H1 (cell line): ENCODE data around the gene ASCC1. TPM values are rescaled to one million over a fixed set of nuclear protein-coding genes. Genes with fewer than 3 reads are reported as not detected.

Experiments
- CTCF ChIA-PET: fragments of 300-600 bp; sonication (Branson Sonifier 250); formaldehyde crosslinking; loops from one replicate; lab custom pipeline; 2021; ENCODE audit not compliant: partially characterized antibody; lab: Charles Lee
- POLR2A ChIA-PET: fragments of 300-600 bp; sonication (Branson Sonifier 250); formaldehyde crosslinking; loops from one replicate; lab custom pipeline; 2021; ENCODE audit warnings: inconsistent platforms; ENCODE audit not compliant: partially characterized antibody; lab: Charles Lee
- DNase-seq, 2 experiments: peaks; one replicate each; pipeline versions ENCODE4 v3.0.0 to v3.0.0-alpha.2; 2010 to 2022; ENCODE audit warnings: low spot score in 2 of 2, low read depth in 1 of 2, mixed read lengths in 1 of 2
- FAIRE-seq: peaks from 2 replicates; lab custom pipeline; 2011; peaks lifted over from hg19 to GRCh38; lab: Jason Lieb, UNC
- H2AFZ ChIP-seq: 2 replicates; pipeline ENCODE4 v1.8.1; 2012; ENCODE audit warnings: low read length, inconsistent platforms
- H2AK5ac ChIP-seq: 2 replicates; pipeline ENCODE4 v1.6.1; 2013; ENCODE audit warnings: low read depth, low read length
- H2BK120ac ChIP-seq: replicated peaks from 2 replicates; pipeline ENCODE3; 2013; ENCODE audit warnings: low read depth, low read length, inconsistent platforms
- H2BK12ac ChIP-seq: 2 replicates; pipeline ENCODE4 v1.6.1; 2013; ENCODE audit warnings: low read depth, low read length
- H2BK15ac ChIP-seq: 2 replicates; pipeline ENCODE4 v1.6.1; 2013; ENCODE audit warnings: low read length
- H2BK20ac ChIP-seq: 2 replicates; pipeline ENCODE4 v1.6.1; 2013; ENCODE audit warnings: low read length
- H2BK5ac ChIP-seq: 2 replicates; pipeline ENCODE4 v1.6.1; 2013; ENCODE audit warnings: low read depth, low read length
- H3K14ac ChIP-seq: 2 replicates; pipeline ENCODE4 v1.6.1; 2013; ENCODE audit warnings: inconsistent platforms; ENCODE audit not compliant: insufficient read length
- H3K18ac ChIP-seq: 2 replicates; pipeline ENCODE4 v1.6.1; 2013; ENCODE audit warnings: low read length; ENCODE audit errors: extremely low read depth
- H3K23ac ChIP-seq: 2 replicates; pipeline ENCODE4 v1.6.1; 2013; ENCODE audit warnings: inconsistent platforms; ENCODE audit not compliant: insufficient read length
- H3K23me2 ChIP-seq: 2 replicates; pipeline ENCODE4 v1.6.1; 2013; ENCODE audit warnings: low read depth, low read length
- H3K27ac ChIP-seq: 2 replicates; pipeline ENCODE4 v1.6.1; 2011; ENCODE audit warnings: low read depth, low read length, inconsistent platforms
- H3K27me3 ChIP-seq, 4 experiments: replicated peaks in 1 of 4; 1 replicate in 1 of 4; 2 replicates in 3 of 4; pipeline versions ENCODE4 v1.6.1 to v1.8.1; 2011 to 2013; ENCODE audit warnings: low read length in 3 of 4, mild to moderate bottlenecking in 3 of 4, inconsistent platforms in 2 of 4, mixed read lengths in 2 of 4, moderate library complexity in 1 of 4; ENCODE audit not compliant: control insufficient read depth in 3 of 4, insufficient read depth in 3 of 4; ENCODE audit errors: extremely low read depth in 1 of 4
- H3K36me3 ChIP-seq, 4 experiments: 2 replicates each; pipeline versions ENCODE4 v1.6.1 to v1.8.1; 2011 to 2013; ENCODE audit warnings: mild to moderate bottlenecking in 4 of 4, low read length in 3 of 4, moderate library complexity in 2 of 4, control low read depth in 1 of 4, inconsistent platforms in 1 of 4; ENCODE audit not compliant: insufficient read depth in 4 of 4, control insufficient read depth in 2 of 4
- H3K4ac ChIP-seq: replicated peaks from 2 replicates; pipeline ENCODE3; 2013; ENCODE audit warnings: low read length, low read depth, mixed read lengths, inconsistent platforms; ENCODE audit not compliant: insufficient read length
- H3K4me1 ChIP-seq, 4 experiments: replicated peaks in 1 of 4; 1 replicate in 1 of 4; 2 replicates in 3 of 4; pipeline versions ENCODE4 v1.6.1 to v1.8.1; 2011 to 2013; ENCODE audit warnings: low read length in 3 of 4, inconsistent platforms in 2 of 4, mixed read lengths in 1 of 4; ENCODE audit not compliant: insufficient read depth in 4 of 4, control insufficient read depth in 3 of 4
- H3K4me2 ChIP-seq, 2 experiments: 2 replicates each; pipeline versions ENCODE4 v1.6.1 to v1.8.1; 2011 to 2013; ENCODE audit warnings: low read depth in 2 of 2, low read length in 2 of 2, control low read depth in 1 of 2, inconsistent platforms in 1 of 2, mild to moderate bottlenecking in 1 of 2; ENCODE audit not compliant: insufficient read depth in 1 of 2
- H3K4me3 ChIP-seq, 4 experiments: fragments of 200-600, 300-600 bp in 1 of 4; sonication (generic), shearing (Covaris generic), sonication (Bioruptor Twin) in 1 of 4; 2 replicates each; pipeline versions ENCODE4 v1.5.1 to v1.8.1; 2011 to 2016; ENCODE audit warnings: low read length in 4 of 4, low read depth in 3 of 4, control low read depth in 2 of 4, inconsistent platforms in 2 of 4, mild to moderate bottlenecking in 2 of 4, mixed read lengths in 1 of 4, moderate library complexity in 1 of 4; ENCODE audit not compliant: insufficient read depth in 2 of 4; ENCODE audit errors: extremely low read depth in 1 of 4
- H3K56ac ChIP-seq: replicated peaks from 2 replicates; pipeline ENCODE3; 2013; ENCODE audit warnings: low read depth, mild to moderate bottlenecking, mixed read lengths, low read length, inconsistent platforms; ENCODE audit not compliant: insufficient read length
- H3K79me1 ChIP-seq: 2 replicates; pipeline ENCODE4 v1.6.1; 2013; ENCODE audit warnings: low read depth, low read length, control low read depth
- H3K79me2 ChIP-seq, 2 experiments: 2 replicates each; pipeline versions ENCODE4 v1.6.1 to v1.8.1; 2012 to 2013; ENCODE audit warnings: low read length in 2 of 2, mild to moderate bottlenecking in 2 of 2, inconsistent platforms in 1 of 2; ENCODE audit not compliant: insufficient read depth in 2 of 2, control insufficient read depth in 1 of 2
- H3K9ac ChIP-seq, 4 experiments: replicated peaks in 1 of 4; 1 replicate in 1 of 4; 2 replicates in 3 of 4; pipeline versions ENCODE4 v1.6.1 to v1.8.1; 2011 to 2013; ENCODE audit warnings: low read depth in 3 of 4, low read length in 3 of 4, control low read depth in 2 of 4, mild to moderate bottlenecking in 2 of 4, moderate library complexity in 2 of 4, inconsistent platforms in 1 of 4; ENCODE audit errors: extremely low read depth in 1 of 4
- H3K9me3 ChIP-seq, 2 experiments: 2 replicates each; pipeline versions ENCODE4 v1.6.1 to v1.8.1; 2012 to 2013; ENCODE audit warnings: mild to moderate bottlenecking in 2 of 2, moderate library complexity in 2 of 2, control low read depth in 1 of 2, inconsistent platforms in 1 of 2, low read depth in 1 of 2, low read length in 1 of 2, mixed read lengths in 1 of 2; ENCODE audit not compliant: insufficient read depth in 2 of 2
- H4K20me1 ChIP-seq, 2 experiments: replicated peaks in 1 of 2; 2 replicates each; pipeline versions ENCODE3 to v1.8.1; 2011 to 2013; ENCODE audit warnings: inconsistent platforms in 2 of 2, low read length in 2 of 2, mild to moderate bottlenecking in 1 of 2; ENCODE audit not compliant: insufficient read depth in 2 of 2, control insufficient read depth in 1 of 2
- H4K5ac ChIP-seq: 2 replicates; pipeline ENCODE4 v1.6.1; 2013; ENCODE audit warnings: low read length, low read depth, mixed read lengths, inconsistent platforms; ENCODE audit not compliant: insufficient read length
- H4K8ac ChIP-seq: 2 replicates; pipeline ENCODE4 v1.8.0; 2013; ENCODE audit warnings: mild to moderate bottlenecking, moderate library complexity, low read length, inconsistent platforms; ENCODE audit not compliant: insufficient read depth; ENCODE audit errors: extremely low read depth
- H4K91ac ChIP-seq: replicated peaks from 2 replicates; pipeline ENCODE3; 2013; ENCODE audit warnings: low read length, mixed read lengths, inconsistent platforms; ENCODE audit not compliant: insufficient read length
- BRCA1 ChIP-seq: IDR thresholded peaks from 2 replicates; pipeline ENCODE4 v1.6.1; 2012; ENCODE audit warnings: low read depth, low read length, improper control_type of control experiment
- CTBP2 ChIP-seq: IDR thresholded peaks from 2 replicates; pipeline ENCODE4 v1.7.0; 2011; ENCODE audit warnings: borderline replicate concordance, mild to moderate bottlenecking, moderate library complexity, mixed read lengths, low read length; ENCODE audit not compliant: insufficient read depth, insufficient read length
- EGR1 ChIP-seq: IDR thresholded peaks from 2 replicates; pipeline ENCODE4 v1.6.1; 2011; ENCODE audit warnings: low read depth, low read length, borderline replicate concordance
- FOSL1 ChIP-seq: IDR thresholded peaks from 2 replicates; pipeline ENCODE4 v1.6.1; 2011; ENCODE audit warnings: mild to moderate bottlenecking, low read depth, low read length, moderate library complexity; ENCODE audit not compliant: insufficient read depth
- RNF2 ChIP-seq: fragments of 200-900, 300-1000 bp; sonication (generic); IDR thresholded peaks from 2 replicates; pipeline ENCODE4 v1.7.1; 2016; ENCODE audit warnings: borderline replicate concordance, low read depth, mild to moderate bottlenecking, antibody characterized with exemption, low read length; ENCODE audit not compliant: poor library complexity, severe bottlenecking; ENCODE audit errors: missing control alignments
- SRF ChIP-seq: IDR thresholded peaks from 2 replicates; pipeline ENCODE4 v1.6.1; 2011; ENCODE audit warnings: mild to moderate bottlenecking, low read depth, low read length, moderate library complexity
- TBP ChIP-seq: IDR thresholded peaks from 2 replicates; pipeline ENCODE4 v1.6.1; 2011; ENCODE audit warnings: low read depth, low read length, improper control_type of control experiment
- WGBS, 2 experiments: shearing (Covaris generic) in 1 of 2; methylation state at CpG; one replicate each; pipeline versions ENCODE4 v1.1.6 to v1.1.7; 2013 to 2015; ENCODE audit warnings: low lambda C conversion rate in 2 of 2, mixed read lengths in 2 of 2, inconsistent platforms in 1 of 2, low coverage in 1 of 2, missing lambda C conversion rate in 1 of 2; ENCODE audit not compliant: insufficient replicate concordance in 2 of 2, insufficient coverage in 1 of 2, insufficient read length in 1 of 2; ENCODE audit errors: extremely low coverage in 1 of 2, missing lambda C conversion rate in 1 of 2; 5-methylcytosine and 5-hydroxymethylcytosine counted together
- polyA plus RNA-seq, 7 experiments: library from polyadenylated mRNA; depleted of rRNA in 3 of 7; stranded (reverse) in 5 of 7; unstranded in 2 of 7; fragments of >200 nt in 5 of 7; fragments of 200-250 nt in 2 of 7; gene quantifications; 1 replicate in 5 of 7; 2 replicates in 1 of 7; 4 replicates in 1 of 7; pipeline versions ENCODE4 v1.2.1 to v1.2.3, GENCODE V29; 2011 to 2013; ENCODE audit warnings: missing spikeins in 2 of 7, mixed read lengths in 2 of 7
- total RNA-seq: library from RNA; stranded (reverse); fragmentation: NEBNext Ultra II Directional; extraction: Animal tissue kit (Norgen Biotek cat#: 25700); gene quantifications from 2 replicates; pipeline ENCODE4 v1.2.1, GENCODE V29; 2021

The ASCC1 gene
- total and polyA plus RNA-seq, 2 of the 8 experiments (the other 6 are each of a cell fraction or from before 2014, with no cell fraction given): 25.6 to 35.8 TPM

GRCh38 chr10:72093450-72093849 lies 122.6 kb downstream of the ASCC1 start:
- Histone ChIP-seq H2BK20ac (no peak overlapping the region), H3K18ac (no peak overlapping the region), H4K5ac (no peak overlapping the region), H3K9me3 (no peaks in the 10 kb centered on the region), H3K79me1 (no peaks in the 10 kb centered on the region), H2BK120ac (no peak overlapping the region), H3K4ac (no peak overlapping the region), H3K4me3 (no peak overlapping the region), H3K36me3 (peaks cover 0 to 7% (median 2%) of the 10 kb centered on the region in 4 experiments; a peak in 4 of 8 replicates), H4K8ac (no peak overlapping the region), H3K56ac (no peak overlapping the region), H2BK15ac (no peak overlapping the region), H3K9ac (no peak overlapping the region), H4K91ac (no peak overlapping the region), H3K23ac (no peak overlapping the region), H3K27ac (no peak overlapping the region), H3K14ac (no peak overlapping the region), H3K4me2 (no peak overlapping the region), H4K20me1 (no peaks in the 10 kb centered on the region), H2AFZ (no peak overlapping the region), H2AK5ac (no peak overlapping the region), H3K79me2 (no peaks in the 10 kb centered on the region), H2BK12ac (no peak overlapping the region), H2BK5ac (no peak overlapping the region), H3K4me1 (peaks cover 3 to 5% (median 3%) of the 10 kb centered on the region in 4 experiments; a peak in 6 of 7 replicates), H3K27me3 (peaks cover 0 to 13% (median 9%) of the 10 kb centered on the region in 4 experiments; a peak in 6 of 7 replicates), H3K23me2 (no peaks in the 10 kb centered on the region; the same call in 1 of the 2 replicates)
- ChIA-PET CTCF (interaction anchor here (0.6 to 1.7 kb wide), 4 partner anchors 15 to 191 kb away, joined by 3 to 7 read pairs (median 4); no protein-coding TSS in a partner anchor), POLR2A (interaction anchor here (0.9 kb wide), 1 partner anchor 180 kb away, joined by 3 read pairs; the partner anchor contains the start of gene DDIT4)
- WGBS, 2 experiments: 90% methylated on average over 4 of the region's 4 CpGs; no CpG with 5 or more reads in 1 of the 2 experiments
- no peak for TF ChIP-seq EGR1
- no peak for TF ChIP-seq FOSL1
- no peak for TF ChIP-seq BRCA1
- no peak for TF ChIP-seq SRF
- TF ChIP-seq RNF2: no peak
- TF ChIP-seq CTBP2: no peak
- TF ChIP-seq TBP: no peak
- FAIRE-seq (no peak), DNase-seq (no peak)
